ENCODE results near the gene WDR74. TPM values are rescaled to one million over a fixed set of nuclear protein-coding genes. Genes with fewer than 3 reads are reported as not detected.
A peak's percentile ranks its signal among the peaks of the same experiment; 100 is the strongest.

The WDR74 gene
- total RNA-seq, 1 donor from 2014 or later: 42.2 TPM

GRCh38 chr11:62855571-62856332, 16.4 kb upstream of the WDR74 start:
- Mint-ChIP-seq H3K27ac (ENCODE audit: unreplicated experiment) (peak overlapping the region; percentile 95), H3K4me3 (ENCODE audit: unreplicated experiment) (peak overlapping the region; percentile 98), H3K4me1 (ENCODE audit: unreplicated experiment) (peaks cover 41% of the 10 kb centered on the region), H3K9me3 (ENCODE audit: unreplicated experiment) (no peaks in the 10 kb centered on the region), H3K36me3 (ENCODE audit: low read depth, unreplicated experiment) (peaks cover 35% of the 10 kb centered on the region), H3K27me3 (ENCODE audit: unreplicated experiment) (peaks cover 23% of the 10 kb centered on the region)
- TF ChIP-seq CTCF (IDR thresholded peaks at IDR 0.05; ENCODE audit: unreplicated experiment): no peak
- peak; percentile 95 for DNase-seq (ENCODE audit: low spot score)

- Mint-ChIP-seq H3K27ac (ENCODE audit: unreplicated experiment) (peak overlapping the region; percentile 95), H3K4me1 (ENCODE audit: unreplicated experiment) (peaks cover 41% of the 10 kb centered on the region), H3K9me3 (ENCODE audit: unreplicated experiment) (no peaks in the 10 kb centered on the region), H3K36me3 (ENCODE audit: low read depth, unreplicated experiment) (peaks cover 35% of the 10 kb centered on the region), H3K27me3 (ENCODE audit: unreplicated experiment) (peaks cover 20% of the 10 kb centered on the region), H3K4me3 (ENCODE audit: unreplicated experiment) (peak overlapping the region; percentile 98)
- no peak for DNase-seq (ENCODE audit: low spot score)
- TF ChIP-seq CTCF (IDR thresholded peaks at IDR 0.05; ENCODE audit: unreplicated experiment): no peak
Measured at GRCh38 chr11:62854825-62855570, 15.6 kb upstream of the WDR74 start.

GRCh38 chr11:62854013-62854824, 14.8 kb upstream of the WDR74 start:
- H3K27me3 Mint-ChIP-seq (ENCODE audit: unreplicated experiment): peaks cover 17% of the 10 kb centered on the region
- H3K4me3 Mint-ChIP-seq (ENCODE audit: unreplicated experiment): peak overlapping the region; percentile 98
- H3K9me3 Mint-ChIP-seq (ENCODE audit: unreplicated experiment): no peaks in the 10 kb centered on the region
- TF ChIP-seq CTCF (IDR thresholded peaks at IDR 0.05; ENCODE audit: unreplicated experiment): no peak
- peaks cover 37% of the 10 kb centered on the region for H3K4me1 Mint-ChIP-seq (ENCODE audit: unreplicated experiment)
- no peak for DNase-seq (ENCODE audit: low spot score)
- H3K27ac Mint-ChIP-seq (ENCODE audit: unreplicated experiment): peak overlapping the region; percentile 95
- peaks cover 35% of the 10 kb centered on the region for H3K36me3 Mint-ChIP-seq (ENCODE audit: low read depth, unreplicated experiment)

- H3K27me3 Mint-ChIP-seq (ENCODE audit: unreplicated experiment): peaks cover 17% of the 10 kb centered on the region
- H3K36me3 Mint-ChIP-seq (ENCODE audit: low read depth, unreplicated experiment): peaks cover 35% of the 10 kb centered on the region
- no peak for DNase-seq (ENCODE audit: low spot score)
- peak overlapping the region; percentile 68 for H3K27ac Mint-ChIP-seq (ENCODE audit: unreplicated experiment)
- no peak for TF ChIP-seq CTCF (IDR thresholded peaks at IDR 0.05; ENCODE audit: unreplicated experiment)
- peaks cover 37% of the 10 kb centered on the region for H3K4me1 Mint-ChIP-seq (ENCODE audit: unreplicated experiment)
- peak overlapping the region; percentile 98 for H3K4me3 Mint-ChIP-seq (ENCODE audit: unreplicated experiment)
- H3K9me3 Mint-ChIP-seq (ENCODE audit: unreplicated experiment): no peaks in the 10 kb centered on the region
Measured at GRCh38 chr11:62853279-62853965, 14.0 kb upstream of the WDR74 start.

Measured in endothelial cell (in vitro differentiated cells).